Measurements from ENCODE around the gene MAMDC2.

DNA sequence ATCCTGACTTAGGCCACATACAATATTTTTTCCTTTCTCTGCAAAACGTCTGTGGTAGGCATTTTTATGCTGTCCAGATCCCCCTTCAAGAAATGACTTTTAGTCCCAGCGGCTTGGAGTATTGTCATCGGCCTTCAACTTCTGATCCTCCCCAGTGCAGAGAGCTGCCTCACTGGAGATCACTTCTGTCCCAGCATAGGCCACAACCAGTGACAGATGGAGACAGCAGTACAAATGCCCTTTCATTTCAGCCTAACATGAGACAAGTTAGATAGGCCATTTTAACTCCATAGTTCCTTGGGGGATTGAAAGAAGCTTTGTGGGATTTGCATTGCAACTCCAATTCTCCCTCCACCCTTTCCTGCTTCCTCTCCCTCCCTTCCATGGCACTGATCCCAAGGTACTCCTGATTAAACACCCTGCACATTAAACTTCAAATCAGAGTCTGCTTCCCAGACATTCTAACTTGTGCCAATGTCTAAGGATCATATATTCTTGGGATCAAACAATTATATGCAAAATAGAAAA is 3.2 kb upstream of the MAMDC2 start:
- TF ChIP-seq, protein P1, sequence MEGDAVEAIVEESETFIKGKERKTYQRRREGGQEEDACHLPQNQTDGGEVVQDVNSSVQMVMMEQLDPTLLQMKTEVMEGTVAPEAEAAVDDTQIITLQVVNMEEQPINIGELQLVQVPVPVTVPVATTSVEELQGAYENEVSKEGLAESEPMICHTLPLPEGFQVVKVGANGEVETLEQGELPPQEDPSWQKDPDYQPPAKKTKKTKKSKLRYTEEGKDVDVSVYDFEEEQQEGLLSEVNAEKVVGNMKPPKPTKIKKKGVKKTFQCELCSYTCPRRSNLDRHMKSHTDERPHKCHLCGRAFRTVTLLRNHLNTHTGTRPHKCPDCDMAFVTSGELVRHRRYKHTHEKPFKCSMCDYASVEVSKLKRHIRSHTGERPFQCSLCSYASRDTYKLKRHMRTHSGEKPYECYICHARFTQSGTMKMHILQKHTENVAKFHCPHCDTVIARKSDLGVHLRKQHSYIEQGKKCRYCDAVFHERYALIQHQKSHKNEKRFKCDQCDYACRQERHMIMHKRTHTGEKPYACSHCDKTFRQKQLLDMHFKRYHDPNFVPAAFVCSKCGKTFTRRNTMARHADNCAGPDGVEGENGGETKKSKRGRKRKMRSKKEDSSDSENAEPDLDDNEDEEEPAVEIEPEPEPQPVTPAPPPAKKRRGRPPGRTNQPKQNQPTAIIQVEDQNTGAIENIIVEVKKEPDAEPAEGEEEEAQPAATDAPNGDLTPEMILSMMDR (IDR thresholded peaks at IDR 0.05) = no peak
- TF ChIP-seq EZH2 (IDR thresholded peaks at IDR 0.05; ENCODE audit: borderline replicate concordance, insufficient read depth, low read depth, low read length, poor library complexity, severe bottlenecking) = no peak

Measured in B cell (primary cell).